K562 (cell line): Measurements from ENCODE around the gene KIAA0930. TPM values are rescaled to one million over a fixed set of nuclear protein-coding genes. Genes with fewer than 3 reads are reported as not detected.

ENCODE experiments used
- ATAC-seq: fragments of 200-7000 bp; cut with Tn5 transposase; 3 replicates; pipeline ENCODE4 v1.9.1; 2020; ENCODE audit warnings: moderate library complexity
- BruUV-seq: library from RNA; stranded (reverse); fragments of 400-500 nt; replicated peaks from 2 replicates; lab custom pipeline; 2021; lab: Mats Ljungman, UMichigan
- CTCF ChIA-PET: fragments of 300-600 bp; formaldehyde crosslinking; extraction: SDS; loops from one replicate; lab custom pipeline; 2021; ENCODE audit warnings: low intra/inter-chr PET ratio; lab: Yijun Ruan, JAX
- POLR2A ChIA-PET: fragments of 300-600, 350-650 bp; sonication (Branson Sonifier 250); formaldehyde crosslinking; extraction: SDS; loops from one replicate; lab custom pipeline; 2021; ENCODE audit warnings: antibody characterized with exemption, inconsistent platforms; lab: Yijun Ruan, JAX
- DNase-seq, 4 experiments: peaks; one replicate each; pipeline versions ENCODE4 v3.0.0 to v3.0.0-alpha.2; 2011 to 2018; ENCODE audit warnings: low spot score in 3 of 4, mixed read lengths in 3 of 4; ENCODE audit errors: extremely low read depth in 1 of 4
- FAIRE-seq: peaks from 2 replicates; lab custom pipeline; 2011; peaks lifted over from hg19 to GRCh38; lab: Jason Lieb, UNC
- H2AFZ ChIP-seq: 2 replicates; pipeline ENCODE4 v1.6.0; 2011; ENCODE audit warnings: low read depth, low read length, control low read depth, inconsistent platforms
- H3K27ac ChIP-seq: fragments of 200-600 bp; 3 replicates; pipeline ENCODE4 v1.8.0; 2011; ENCODE audit warnings: low read depth, mild to moderate bottlenecking, control low read depth, inconsistent platforms, low read length, moderate library complexity, mixed read lengths; ENCODE audit errors: extremely low read depth
- H3K27me3 ChIP-seq, 2 experiments: fragments of 300-600 bp in 1 of 2; 2 replicates in 1 of 2; 3 replicates in 1 of 2; pipeline versions ENCODE4 v1.6.0 to v1.8.0; 2011; ENCODE audit warnings: inconsistent platforms in 2 of 2, low read length in 2 of 2, mild to moderate bottlenecking in 1 of 2, mixed read lengths in 1 of 2, moderate library complexity in 1 of 2; ENCODE audit not compliant: control insufficient read depth in 2 of 2, insufficient read depth in 2 of 2
- H3K36me3 ChIP-seq: fragments of 300-600 bp; 3 replicates; pipeline ENCODE4 v1.8.0; 2011; ENCODE audit warnings: mild to moderate bottlenecking, low read length, inconsistent platforms; ENCODE audit not compliant: control insufficient read depth, insufficient read depth
- H3K4me1 ChIP-seq, 2 experiments: fragments of 200-600 bp in 1 of 2; replicated peaks in 1 of 2; 2 replicates in 1 of 2; 3 replicates in 1 of 2; pipeline versions ENCODE4 v1.5.1 to v1.8.0; 2011; ENCODE audit warnings: inconsistent platforms in 2 of 2, low read length in 2 of 2, mild to moderate bottlenecking in 1 of 2, mixed read lengths in 1 of 2, moderate library complexity in 1 of 2; ENCODE audit not compliant: control insufficient read depth in 2 of 2, insufficient read depth in 2 of 2
- H3K4me2 ChIP-seq: 2 replicates; pipeline ENCODE4 v1.6.1; 2011; ENCODE audit warnings: low read length, control low read depth, inconsistent platforms, mixed read lengths; ENCODE audit not compliant: insufficient read depth
- H3K4me3 ChIP-seq: fragments of 200-600 bp; sonication (generic), shearing (Covaris generic); 2 replicates; pipeline ENCODE4 v1.5.1; 2016; ENCODE audit warnings: control low read depth, inconsistent platforms
- H3K79me2 ChIP-seq: fragments of 200-600 bp; 3 replicates; pipeline ENCODE4 v1.8.0; 2011; ENCODE audit warnings: low read length, inconsistent platforms; ENCODE audit not compliant: control insufficient read depth, insufficient read depth
- H3K9ac ChIP-seq, 2 experiments: 2 replicates each; pipeline versions ENCODE4 v1.6.0 to v1.6.1; 2011; ENCODE audit warnings: low read depth in 2 of 2, low read length in 2 of 2, control low read depth in 1 of 2, inconsistent platforms in 1 of 2, mild to moderate bottlenecking in 1 of 2, mixed read lengths in 1 of 2; ENCODE audit not compliant: insufficient read depth in 1 of 2
- H3K9me1 ChIP-seq: one replicate; pipeline ENCODE4 v1.6.0; 2011; ENCODE audit warnings: inconsistent platforms, mild to moderate bottlenecking, low read length, moderate library complexity; ENCODE audit not compliant: control insufficient read depth, insufficient read depth
- H3K9me3 ChIP-seq: replicated peaks from 2 replicates; pipeline ENCODE4 v1.5.1; 2011; ENCODE audit warnings: low read depth, low read length, inconsistent platforms; ENCODE audit not compliant: control insufficient read depth, insufficient read depth
- H4K20me1 ChIP-seq: replicated peaks from 2 replicates; pipeline ENCODE4 v1.6.1; 2011; ENCODE audit warnings: low read length, inconsistent platforms, mixed read lengths; ENCODE audit not compliant: control insufficient read depth, insufficient read depth
- CTCFL ChIP-seq: IDR thresholded peaks from 2 replicates; pipeline ENCODE4 v1.6.1; 2011; ENCODE audit warnings: borderline replicate concordance, low read depth, mild to moderate bottlenecking, moderate library complexity, low read length; ENCODE audit not compliant: insufficient read depth, poor library complexity, severe bottlenecking
- FOXJ2 ChIP-seq: fragments of 200-800 bp; sonication (Bioruptor generic); IDR thresholded peaks from 2 replicates; pipeline ENCODE4 v1.6.1; 2016; ENCODE audit warnings: missing genetic modification characterization, missing compliant biosample characterization
- RBM17 ChIP-seq: fragments of 200-400 bp; formaldehyde crosslinking; IDR thresholded peaks from 2 replicates; pipeline ENCODE4 v1.6.1; 2017; ENCODE audit warnings: low read depth, mild to moderate bottlenecking, low read length, borderline replicate concordance
- SFPQ ChIP-seq: fragments of 200-400 bp; formaldehyde crosslinking; IDR thresholded peaks from 2 replicates; pipeline ENCODE4 v1.6.1; 2017; ENCODE audit warnings: mild to moderate bottlenecking, low read depth, low read length, moderate library complexity
- SMAD4 ChIP-seq: fragments of 250-450 bp; sonication (Bioruptor Pico); conservative IDR thresholded peaks from 2 replicates; pipeline ENCODE4 v1.8.0; 2021; ENCODE audit warnings: inconsistent platforms, mild to moderate bottlenecking, moderate library complexity
- ZNF511 ChIP-seq: sonication (generic); formaldehyde crosslinking; IDR thresholded peaks from 2 replicates; pipeline ENCODE4 v1.8.0; 2022; ENCODE audit warnings: mild to moderate bottlenecking, missing genetic modification reagents
- WGBS: fragments of 100-300 bp; shearing (Covaris generic); methylation state at CpG from one replicate; pipeline ENCODE4 v1.1.6; 2016; ENCODE audit warnings: low coverage, mixed read lengths; ENCODE audit not compliant: insufficient coverage; ENCODE audit errors: missing lambda C conversion rate; 5-methylcytosine and 5-hydroxymethylcytosine counted together
- in situ Hi-C: fragments of 300-500 bp; cut with MboI; formaldehyde crosslinking; loops from 4 replicates; pipeline ENCODE4 v1.15.0; 2018; ENCODE audit warnings: inconsistent platforms, mixed read lengths
- intact Hi-C: fragments of 100-400 bp; cut with micrococcal nuclease; formaldehyde crosslinking; loops from 2 replicates; pipeline ENCODE4 v1.14.2; 2022
- polyA plus RNA-seq, 8 experiments: library from polyadenylated mRNA; depleted of rRNA in 4 of 8; stranded (reverse) in 5 of 8; unstranded in 3 of 8; fragments of >200 nt; fragmentation: Nextera tagmentation in 2 of 8; fragmentation: Illumina TruSeq in 1 of 8; extraction: Ambion mirVana in 2 of 8; extraction: Trizol in 1 of 8; gene quantifications; 2 replicates each; pipeline versions ENCODE4 v1.2.1 to v1.2.3, GENCODE V29; 2011 to 2014; ENCODE audit warnings: inconsistent platforms in 1 of 8, missing spikeins in 1 of 8
- total RNA-seq, 7 experiments: library from RNA; depleted of rRNA in 6 of 7; stranded (reverse); fragments of >200 nt in 6 of 7; fragmentation: Illumina TruSeq in 2 of 7; extraction: Trizol in 2 of 7; gene quantifications; 2 replicates each; pipeline versions ENCODE4 v1.2.1 to v1.2.3, GENCODE V29; 2011 to 2021; ENCODE audit warnings: low replicate concordance in 1 of 7

The KIAA0930 gene
- total and polyA plus RNA-seq, 9 of the 15 experiments (the other 6 are each of a cell fraction or from before 2014, with no cell fraction given) = 0.24 to 12.1 (median 6.4) TPM

GRCh38 chr22:45254388-45254787 is 13.7 kb upstream of the KIAA0930 start:
- no TSS peak for BruUV-seq
- no peak overlapping the region for H3K27ac ChIP-seq
- DNase-seq = no peak

More at GRCh38 chr22:45254388-45254787, 13.7 kb upstream of the KIAA0930 start:
- in situ Hi-C loops = no loop called here
- Histone ChIP-seq H3K4me1 (peaks cover 0 to 3% of the 10 kb centered on the region in 2 experiments; a peak in 2 of 5 replicates), H3K9me3 (no peaks in the 10 kb centered on the region), H3K36me3 (no peaks in the 10 kb centered on the region), H2AFZ (no peak overlapping the region), H3K9ac (no peak overlapping the region), H3K79me2 (no peaks in the 10 kb centered on the region), H3K4me3 (no peak overlapping the region), H4K20me1 (no peaks in the 10 kb centered on the region), H3K4me2 (no peak overlapping the region), H3K27me3 (no peaks in the 10 kb centered on the region), H3K9me1 (no peaks in the 10 kb centered on the region)
- intact Hi-C loops = no loop called here
- ChIA-PET CTCF (no interaction called here), POLR2A (interaction anchor here (0.7 kb wide), 1 partner anchor 158 kb away, joined by 3 read pairs; no protein-coding TSS in a partner anchor)
- FAIRE-seq = no peak
- no peak for TF ChIP-seq CTCFL
- no peak for TF ChIP-seq RBM17
- no peak for TF ChIP-seq SFPQ
- no peak for TF ChIP-seq SMAD4 (CRISPR knock-in tag)
- TF ChIP-seq FOXJ2 = no peak
- TF ChIP-seq ZNF511 (CRISPR knock-in tag) = no peak
- 56% methylated on average over 5 of the region's 7 CpGs for WGBS
- no peak for ATAC-seq
